HCT116 (cell line): ENCODE results near the gene NDOR1. TPM values are rescaled to one million over a fixed set of nuclear protein-coding genes. Genes with fewer than 3 reads are reported as not detected.

Source experiments
- ATAC-seq: fragments of 200-7000 bp; cut with Tn5 transposase; 2 replicates; pipeline ENCODE4 v1.9.1; 2020; ENCODE audit warnings: mild to moderate bottlenecking, moderate library complexity
- BruUV-seq: library from RNA; stranded (reverse); fragments of 400-500 nt; replicated peaks from 2 replicates; lab custom pipeline; 2021; lab: Mats Ljungman, UMichigan
- CTCF ChIA-PET: fragments of 300-600 bp; sonication (Branson Sonifier 250); formaldehyde crosslinking; loops from one replicate; lab custom pipeline; 2021; ENCODE audit warnings: antibody characterized with exemption; lab: Charles Lee
- POLR2A ChIA-PET: fragments of 300-600, 350-600 bp; sonication (Branson Sonifier 250); formaldehyde crosslinking; loops from one replicate; lab custom pipeline; 2021; ENCODE audit warnings: antibody characterized with exemption; lab: Charles Lee
- RAD21 ChIA-PET, 2 experiments: fragments of 300-600 bp; sonication (Branson Sonifier 250); formaldehyde crosslinking; loops; one replicate each; lab custom pipeline; 2023; ENCODE audit warnings: low total read pairs in 2 of 2; ENCODE audit not compliant: uncharacterized antibody in 2 of 2, unreplicated experiment in 2 of 2, low non-redundant PET in 1 of 2; lab: Charles Lee
- DNase-seq: peaks from one replicate; pipeline ENCODE4 v3.0.0-alpha.2; 2010; ENCODE audit warnings: low read depth, low spot score
- H2AFZ ChIP-seq: fragments of 200-600 bp; shearing (Covaris generic), sonication (generic); 2 replicates; pipeline ENCODE4 v1.6.1; 2017; ENCODE audit warnings: low read depth, mixed run types, mixed read lengths, antibody characterized with exemption, low read length; ENCODE audit not compliant: poor library complexity, severe bottlenecking
- H3K27ac ChIP-seq: 2 replicates; pipeline ENCODE4 v1.5.1; 2012; ENCODE audit warnings: low read depth, low read length
- H3K27me3 ChIP-seq: fragments of 200-600 bp; sonication (generic); 2 replicates; pipeline ENCODE4 v1.6.1; 2016; ENCODE audit warnings: mixed run types, low read length, mixed read lengths; ENCODE audit not compliant: insufficient read depth
- H3K36me3 ChIP-seq, 2 experiments: fragments of 200-500 bp in 1 of 2; fragments of 200-600 bp in 1 of 2; sonication (Bioruptor generic) in 1 of 2; sonication (generic) in 1 of 2; 2 replicates each; pipeline versions ENCODE4 v1.5.1 to v1.6.1; 2014 to 2016; ENCODE audit warnings: low read length in 2 of 2, inconsistent platforms in 1 of 2, mixed read lengths in 1 of 2, mixed run types in 1 of 2; ENCODE audit not compliant: insufficient read depth in 2 of 2, control insufficient read depth in 1 of 2
- H3K4me1 ChIP-seq, 2 experiments: fragments of 200-600 bp in 1 of 2; sonication (generic) in 1 of 2; 2 replicates each; pipeline versions ENCODE4 v1.5.1 to v1.6.1; 2012 to 2017; ENCODE audit warnings: low read length in 2 of 2, inconsistent platforms in 1 of 2, mild to moderate bottlenecking in 1 of 2, mixed read lengths in 1 of 2, mixed run types in 1 of 2, moderate library complexity in 1 of 2; ENCODE audit not compliant: insufficient read depth in 2 of 2, control insufficient read depth in 1 of 2
- H3K4me2 ChIP-seq: fragments of 200-600 bp; sonication (generic); 2 replicates; pipeline ENCODE4 v1.6.1; 2017; ENCODE audit warnings: mixed run types, low read length, mixed read lengths
- H3K4me3 ChIP-seq, 2 experiments: fragments of 200-600 bp in 1 of 2; sonication (generic) in 1 of 2; replicated peaks in 1 of 2; 2 replicates each; pipeline ENCODE4 v1.5.1; 2011 to 2016; ENCODE audit warnings: low read length in 2 of 2, control low read depth in 1 of 2, low read depth in 1 of 2, mild to moderate bottlenecking in 1 of 2, mixed read lengths in 1 of 2, mixed run types in 1 of 2
- H3K79me2 ChIP-seq: fragments of 200-600 bp; sonication (generic); 2 replicates; pipeline ENCODE4 v1.6.1; 2017; ENCODE audit warnings: mild to moderate bottlenecking, mixed run types, low read length, moderate library complexity, mixed read lengths; ENCODE audit not compliant: insufficient read depth
- H3K9ac ChIP-seq: fragments of 200-600 bp; sonication (generic); 2 replicates; pipeline ENCODE4 v1.6.1; 2016; ENCODE audit warnings: low read length, mixed read lengths
- H3K9me2 ChIP-seq: fragments of 200-600 bp; sonication (generic), shearing (Covaris generic); 2 replicates; pipeline ENCODE4 v1.6.1; 2017; ENCODE audit warnings: mixed run types, mild to moderate bottlenecking, moderate library complexity; ENCODE audit not compliant: insufficient read depth
- H3K9me3 ChIP-seq, 2 experiments: fragments of 200-500 bp in 1 of 2; fragments of 200-600 bp in 1 of 2; sonication (Bioruptor generic) in 1 of 2; sonication (generic) in 1 of 2; 2 replicates each; pipeline ENCODE4 v1.6.1; 2014 to 2017; ENCODE audit warnings: low read length in 2 of 2, mixed read lengths in 2 of 2, inconsistent platforms in 1 of 2, low read depth in 1 of 2, mild to moderate bottlenecking in 1 of 2, mixed run types in 1 of 2, moderate library complexity in 1 of 2; ENCODE audit not compliant: control insufficient read depth in 1 of 2, insufficient read depth in 1 of 2
- H4K20me1 ChIP-seq: fragments of 200-600 bp; sonication (generic), shearing (Covaris generic); 2 replicates; pipeline ENCODE4 v1.6.1; 2017; ENCODE audit warnings: mixed run types, mild to moderate bottlenecking, moderate library complexity; ENCODE audit not compliant: insufficient read depth
- CEBPB ChIP-seq: IDR thresholded peaks from 2 replicates; pipeline ENCODE4 v1.6.1; 2012; ENCODE audit warnings: low read depth
- ELF1 ChIP-seq: IDR thresholded peaks from 2 replicates; pipeline ENCODE4 v1.6.1; 2012; ENCODE audit warnings: low read depth, borderline replicate concordance
- EZH2 ChIP-seq: fragments of 200-600 bp; sonication (generic); IDR thresholded peaks from 2 replicates; pipeline ENCODE4 v1.6.1; 2017; ENCODE audit warnings: antibody characterized with exemption, mixed run types
- EZH2phosphoT487 ChIP-seq: fragments of 200-600 bp; IDR thresholded peaks from 2 replicates; pipeline ENCODE4 v1.6.1; 2018; ENCODE audit warnings: antibody characterized with exemption, borderline replicate concordance
- FOSL1 ChIP-seq: IDR thresholded peaks from 2 replicates; pipeline ENCODE4 v1.6.1; 2012; ENCODE audit warnings: low read depth
- POLR2A ChIP-seq: IDR thresholded peaks from 2 replicates; pipeline ENCODE4 v1.7.0; 2011; ENCODE audit warnings: borderline replicate concordance; ENCODE audit not compliant: insufficient read depth, insufficient read length; ENCODE audit errors: extremely low read depth
- POLR2AphosphoS5 ChIP-seq: IDR thresholded peaks from 2 replicates; pipeline ENCODE4 v1.6.1; 2011; ENCODE audit warnings: mild to moderate bottlenecking, low read depth, low read length, moderate library complexity
- RAD21 ChIP-seq: IDR thresholded peaks from 2 replicates; pipeline ENCODE4 v1.6.1; 2012; ENCODE audit warnings: low read depth, mild to moderate bottlenecking
- SIN3A ChIP-seq: IDR thresholded peaks from 2 replicates; pipeline ENCODE4 v1.6.1; 2012; ENCODE audit warnings: low read depth
- SP1 ChIP-seq: IDR thresholded peaks from 2 replicates; pipeline ENCODE4 v1.6.1; 2012; ENCODE audit warnings: low read depth
- SRF ChIP-seq: IDR thresholded peaks from 2 replicates; pipeline ENCODE4 v1.6.1; 2012; ENCODE audit warnings: low read depth
- YY1 ChIP-seq: IDR thresholded peaks from 2 replicates; pipeline ENCODE4 v1.6.1; 2011; ENCODE audit warnings: low read length, low read depth, moderate library complexity, mild to moderate bottlenecking; ENCODE audit not compliant: insufficient replicate concordance; ENCODE audit errors: extremely low read depth
- ZBTB33 ChIP-seq: IDR thresholded peaks from 2 replicates; pipeline ENCODE4 v1.6.1; 2011; ENCODE audit warnings: mild to moderate bottlenecking, low read length, moderate library complexity; ENCODE audit not compliant: insufficient replicate concordance; ENCODE audit errors: extremely low read depth
- ZFX ChIP-seq: fragments of 450-650 bp; IDR thresholded peaks from 2 replicates; pipeline ENCODE4 v1.6.1; 2017
- ZNF274 ChIP-seq: fragments of 200-500 bp; sonication (Bioruptor generic); IDR thresholded peaks from 2 replicates; pipeline ENCODE4 v1.6.1; 2014; ENCODE audit warnings: mild to moderate bottlenecking, low read depth, low read length, inconsistent platforms
- intact Hi-C: fragments of 100-400 bp; cut with micrococcal nuclease; formaldehyde crosslinking; loops from 2 replicates; pipeline ENCODE4 v1.10.0; 2022
- total RNA-seq: library from RNA; stranded (reverse); gene quantifications from one replicate; pipeline ENCODE4 v1.2.1, GENCODE V29; 2021; ENCODE audit not compliant: unreplicated experiment
- TF ChIP-seq, protein P1 (sequence below): IDR thresholded peaks from 2 replicates; pipeline ENCODE4 v1.6.1; 2012
- TF ChIP-seq, protein P2 (sequence below): IDR thresholded peaks from 2 replicates; pipeline ENCODE4 v1.6.1; 2012

Gene NDOR1
- total RNA-seq, 1 experiment from 2014 or later, result 28.4 TPM

- intact Hi-C loops, result no loop called here
Observed at GRCh38 chr9:137166380-137167229, 38.9 kb upstream of the NDOR1 start.

DNA sequence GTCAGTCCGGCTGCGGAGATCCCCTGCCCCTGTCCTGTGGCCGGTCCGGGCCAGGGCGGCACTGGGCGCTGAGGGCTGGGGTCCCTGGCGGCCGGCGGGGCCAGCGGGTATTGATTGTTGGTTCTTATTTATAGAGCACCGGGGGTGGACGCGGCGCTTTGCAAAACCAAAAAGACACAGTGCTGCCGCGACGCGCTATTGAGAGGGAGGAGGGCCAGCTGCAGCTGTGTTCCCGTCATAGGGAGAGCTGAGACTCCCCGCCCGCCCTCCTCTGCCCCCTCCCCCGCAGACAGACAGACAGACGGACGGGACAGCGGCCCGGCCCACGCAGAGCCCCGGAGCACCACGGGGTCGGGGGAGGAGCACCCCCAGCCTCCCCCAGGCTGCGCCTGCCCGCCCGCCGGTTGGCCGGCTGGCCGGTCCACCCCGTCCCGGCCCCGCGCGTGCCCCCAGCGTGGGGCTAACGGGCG, 38.2 kb upstream of the NDOR1 start:
- Histone ChIP-seq H2AFZ (no peak overlapping the region), H3K27me3 (no peaks in the 10 kb centered on the region), H4K20me1 (no peaks in the 10 kb centered on the region), H3K79me2 (no peaks in the 10 kb centered on the region), H3K9me2 (no peaks in the 10 kb centered on the region), H3K36me3 (no peaks in the 10 kb centered on the region), H3K4me3 (no peak overlapping the region), H3K9ac (no peak overlapping the region), H3K9me3 (no peaks in the 10 kb centered on the region), H3K27ac (no peak overlapping the region), H3K4me2 (peak overlapping the region; percentile 84), H3K4me1 (peaks cover 18 to 56% of the 10 kb centered on the region in 2 experiments)
- DNase-seq, result no peak
- RAD21 ChIA-PET, result no interaction called here
- CTCF ChIA-PET, result no interaction called here
- no TSS peak for BruUV-seq
- no peak for ATAC-seq
- POLR2A ChIA-PET, result interaction anchor here (3.4 kb wide), 1 partner anchor 16 kb away, joined by 12 read pairs; no protein-coding TSS in a partner anchor
- intact Hi-C loops, result no loop called here
- TF ChIP-seq ELF1 (no peak), YY1 (no peak), SP1 (no peak), EZH2phosphoT487 (no peak), ZBTB33 (no peak), EZH2 (no peak), CEBPB (no peak), ZNF274 (no peak), POLR2AphosphoS5 (no peak), POLR2A (no peak), RAD21 (no peak), SIN3A (no peak)
- TF ChIP-seq, protein P1, sequence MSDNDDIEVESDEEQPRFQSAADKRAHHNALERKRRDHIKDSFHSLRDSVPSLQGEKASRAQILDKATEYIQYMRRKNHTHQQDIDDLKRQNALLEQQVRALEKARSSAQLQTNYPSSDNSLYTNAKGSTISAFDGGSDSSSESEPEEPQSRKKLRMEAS, result no peak

More at GRCh38 chr9:137166380-137167229, 38.9 kb upstream of the NDOR1 start:
- H4K20me1 ChIP-seq, result no peaks in the 10 kb centered on the region
- H3K27me3 ChIP-seq, result no peaks in the 10 kb centered on the region
- no TSS peak for BruUV-seq
- no peak for ATAC-seq
- peaks cover 18 to 63% of the 10 kb centered on the region in 2 experiments for H3K4me1 ChIP-seq
- no peak overlapping the region for H3K27ac ChIP-seq
- CTCF ChIA-PET, result no interaction called here
- H3K4me2 ChIP-seq, result no peak overlapping the region; the same call in 1 of the 2 replicates
- DNase-seq, result no peak
- no peaks in the 10 kb centered on the region for H3K79me2 ChIP-seq
- H3K9ac ChIP-seq, result no peak overlapping the region
- no peak overlapping the region for H2AFZ ChIP-seq
- H3K9me2 ChIP-seq, result no peaks in the 10 kb centered on the region
- no peaks in the 10 kb centered on the region for H3K9me3 ChIP-seq
- TF ChIP-seq POLR2A (no peak), ELF1 (no peak), ZFX (no peak), FOSL1 (no peak), SRF (no peak), POLR2AphosphoS5 (no peak), EZH2phosphoT487 (no peak)
- TF ChIP-seq, protein P2, sequence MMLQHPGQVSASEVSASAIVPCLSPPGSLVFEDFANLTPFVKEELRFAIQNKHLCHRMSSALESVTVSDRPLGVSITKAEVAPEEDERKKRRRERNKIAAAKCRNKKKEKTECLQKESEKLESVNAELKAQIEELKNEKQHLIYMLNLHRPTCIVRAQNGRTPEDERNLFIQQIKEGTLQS, result no peak
- TF ChIP-seq, protein P1, result no peak
- H3K4me3 ChIP-seq, result no peak overlapping the region
- POLR2A ChIA-PET, result interaction anchor here (3.4 kb wide), 1 partner anchor 16 kb away, joined by 12 read pairs; no protein-coding TSS in a partner anchor
- RAD21 ChIA-PET, result no interaction called here
- no peaks in the 10 kb centered on the region for H3K36me3 ChIP-seq
